ENCODE measurements around the gene RIMBP2. TPM values are rescaled to one million over a fixed set of nuclear protein-coding genes. Genes with fewer than 3 reads are reported as not detected.

The RIMBP2 gene
- total and polyA plus RNA-seq, 9 of the 15 experiments (the other 6 are each of a cell fraction or from before 2014, with no cell fraction given) = not detected

- no peaks in the 10 kb centered on the region for H3K36me3 ChIP-seq (ENCODE audit: control insufficient read depth, insufficient read depth, low read length)
- no peak overlapping the region for H3K9ac ChIP-seq (ENCODE audit: insufficient read depth in 1 of 2, low read depth in 2 of 2, low read length in 2 of 2)
- FAIRE-seq = no peak
- TF ChIP-seq RUNX1 (IDR thresholded peaks at IDR 0.05; ENCODE audit: low read depth) = no peak
- TF ChIP-seq EGR1 (conservative IDR thresholded peaks at IDR 0.05) = peak; percentile 32
- CTCF ChIA-PET (ENCODE audit: low intra/inter-chr PET ratio) = no interaction called here
- no peak overlapping the region for H3K27ac ChIP-seq (ENCODE audit: extremely low read depth, low read depth, low read length)
- POLR2A ChIA-PET = no interaction called here
- no peak overlapping the region for H3K4me3 ChIP-seq
- no peaks in the 10 kb centered on the region for H3K9me3 ChIP-seq (replicated peaks; ENCODE audit: control insufficient read depth, insufficient read depth, low read depth, low read length)
- H3K79me2 ChIP-seq (ENCODE audit: control insufficient read depth, insufficient read depth, low read length) = no peaks in the 10 kb centered on the region
- no peak for ATAC-seq
- H3K27me3 ChIP-seq (ENCODE audit: control insufficient read depth in 2 of 2, insufficient read depth in 2 of 2, low read length in 2 of 2) = peaks cover 15 to 80% of the 10 kb centered on the region in 2 experiments; a peak in 4 of 5 replicates
- 2% methylated on average over 14 of the region's 20 CpGs for whole genome bisulfite sequencing (ENCODE audit: insufficient coverage, low coverage, missing lambda C conversion rate)
- H3K9me1 ChIP-seq (ENCODE audit: control insufficient read depth, insufficient read depth, low read length) = no peaks in the 10 kb centered on the region
- no TSS peak for BruUV-seq (replicated peaks)
- H3K4me1 ChIP-seq (replicated peaks in 1 of 2; ENCODE audit: control insufficient read depth in 2 of 2, insufficient read depth in 2 of 2, low read length in 2 of 2) = peaks cover 0 to 4% of the 10 kb centered on the region in 2 experiments; a peak in 2 of 5 replicates
- in situ Hi-C loops (cut with MboI) = no loop called here
- intact Hi-C loops (cut with micrococcal nuclease) = no loop called here
- no peak overlapping the region for H3K4me2 ChIP-seq (ENCODE audit: insufficient read depth, low read length)
- no peak overlapping the region for H2AFZ ChIP-seq (ENCODE audit: low read depth, low read length)
- DNase-seq (ENCODE audit: extremely low read depth in 1 of 4, low spot score in 3 of 4) = no peak
- 0 out of 2 replicates have a peak, but pooled peaks cover 5% of the 10 kb centered on the region for H4K20me1 ChIP-seq (replicated peaks; ENCODE audit: control insufficient read depth, insufficient read depth, low read length)
Observed at GRCh38 chr12:130714091-130714590, 2.0 kb downstream of the RIMBP2 start.

- BruUV-seq (replicated peaks) = no TSS peak
- no peak overlapping the region for H3K4me3 ChIP-seq
- POLR2A ChIA-PET = interaction anchor here (2.1 kb wide), 1 partner anchor 23 kb away, joined by 4 read pairs; no protein-coding TSS in a partner anchor
- CTCF ChIA-PET (ENCODE audit: low intra/inter-chr PET ratio) = no interaction called here
- intact Hi-C loops (cut with micrococcal nuclease) (no loop called here), in situ Hi-C loops (cut with MboI) (no loop called here)
- no peak overlapping the region for H2AFZ ChIP-seq (ENCODE audit: low read depth, low read length)
- TF ChIP-seq TCF15 (CRISPR knock-in tag; IDR thresholded peaks at IDR 0.05) = no peak
- no peak for TF ChIP-seq CHD1 (IDR thresholded peaks at IDR 0.05; ENCODE audit: low read length)
- TF ChIP-seq SP1 (CRISPR knock-in tag; IDR thresholded peaks at IDR 0.05) = no peak
- TF ChIP-seq ZNF780A (CRISPR knock-in tag; IDR thresholded peaks at IDR 0.05) = no peak
- no peak for TF ChIP-seq ZNF766 (CRISPR knock-in tag; conservative IDR thresholded peaks at IDR 0.05)
- TF ChIP-seq KLF16 (IDR thresholded peaks at IDR 0.05) = no peak
- no peak for TF ChIP-seq ZNF408 (CRISPR knock-in tag; IDR thresholded peaks at IDR 0.05; ENCODE audit: low read depth)
- no peak for TF ChIP-seq ZNF695 (CRISPR knock-in tag; IDR thresholded peaks at IDR 0.05)
- TF ChIP-seq ZNF511 (CRISPR knock-in tag; IDR thresholded peaks at IDR 0.05) = no peak
- no peak for TF ChIP-seq ARID3B (CRISPR knock-in tag; IDR thresholded peaks at IDR 0.05; ENCODE audit: borderline replicate concordance)
- no peak for TF ChIP-seq SMAD3 (CRISPR knock-in tag; conservative IDR thresholded peaks at IDR 0.05)
- DNase-seq (ENCODE audit: extremely low read depth in 1 of 4, low spot score in 3 of 4) = no peak
- no peak for ATAC-seq
- H3K9ac ChIP-seq (ENCODE audit: insufficient read depth in 1 of 2, low read depth in 2 of 2, low read length in 2 of 2) = no peak overlapping the region
- H3K79me2 ChIP-seq (ENCODE audit: control insufficient read depth, insufficient read depth, low read length) = no peaks in the 10 kb centered on the region
- FAIRE-seq = no peak
- H3K9me3 ChIP-seq (replicated peaks; ENCODE audit: control insufficient read depth, insufficient read depth, low read depth, low read length) = no peaks in the 10 kb centered on the region
- H3K27ac ChIP-seq (ENCODE audit: extremely low read depth, low read depth, low read length) = no peak overlapping the region
- no peaks in the 10 kb centered on the region for H3K9me1 ChIP-seq (ENCODE audit: control insufficient read depth, insufficient read depth, low read length)
- H3K4me2 ChIP-seq (ENCODE audit: insufficient read depth, low read length) = no peak overlapping the region
- H4K20me1 ChIP-seq (replicated peaks; ENCODE audit: control insufficient read depth, insufficient read depth, low read length) = 0 out of 2 replicates have a peak, but pooled peaks cover 5% of the 10 kb centered on the region
- peaks cover 15 to 82% of the 10 kb centered on the region in 2 experiments for H3K27me3 ChIP-seq (ENCODE audit: control insufficient read depth in 2 of 2, insufficient read depth in 2 of 2, low read length in 2 of 2)
- WGBS (ENCODE audit: insufficient coverage, low coverage, missing lambda C conversion rate) = under 1% methylated on average over 14 of the region's 18 CpGs
- peaks cover 0 to 4% of the 10 kb centered on the region in 2 experiments; a peak in 2 of 5 replicates for H3K4me1 ChIP-seq (replicated peaks in 1 of 2; ENCODE audit: control insufficient read depth in 2 of 2, insufficient read depth in 2 of 2, low read length in 2 of 2)
- H3K36me3 ChIP-seq (ENCODE audit: control insufficient read depth, insufficient read depth, low read length) = no peaks in the 10 kb centered on the region
Observed at GRCh38 chr12:130713581-130713991, 2.5 kb downstream of the RIMBP2 start.

All from K562 (cell line).